ENCODE measurements around the gene GRM7.

The GRM7 gene

DNA sequence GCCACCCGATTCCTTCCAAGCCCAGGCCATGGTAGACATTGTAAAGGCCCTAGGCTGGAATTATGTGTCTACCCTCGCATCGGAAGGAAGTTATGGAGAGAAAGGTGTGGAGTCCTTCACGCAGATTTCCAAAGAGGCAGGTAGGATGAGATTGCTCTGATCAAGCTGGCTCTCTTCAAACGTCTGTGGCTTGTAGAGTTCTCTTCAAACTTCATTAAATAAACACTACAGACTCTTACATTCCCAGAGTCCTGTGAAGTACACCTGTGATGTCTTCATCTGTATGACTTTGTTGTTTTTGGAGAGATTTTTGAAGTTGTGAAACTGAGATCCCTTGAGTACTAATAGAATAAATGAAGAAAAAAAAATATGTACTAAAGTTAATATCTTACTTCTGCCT lies 285.6 kb downstream of the GRM7 start:
- no peak for DNase-seq (ENCODE audit: low read depth)

DNA sequence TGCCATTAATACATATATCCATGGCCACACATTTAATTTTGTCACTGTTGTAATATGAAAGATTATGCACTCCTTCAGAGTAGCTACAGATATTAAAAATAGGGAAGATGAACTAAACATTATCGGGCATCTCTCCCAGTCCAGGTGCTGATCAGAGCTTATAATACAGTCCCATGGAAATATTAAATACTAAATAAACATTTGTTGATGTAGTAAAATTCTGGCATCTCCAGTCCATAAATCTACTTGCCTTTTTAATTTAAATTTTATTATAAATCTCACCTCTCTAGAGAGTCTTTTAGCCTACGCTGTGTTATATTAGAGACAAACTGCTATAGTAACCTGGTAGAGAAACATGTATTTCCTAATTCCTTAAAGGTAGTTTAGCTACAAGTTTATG lies 297.6 kb downstream of the GRM7 start:
- no peak for DNase-seq (ENCODE audit: low read depth)

DNA sequence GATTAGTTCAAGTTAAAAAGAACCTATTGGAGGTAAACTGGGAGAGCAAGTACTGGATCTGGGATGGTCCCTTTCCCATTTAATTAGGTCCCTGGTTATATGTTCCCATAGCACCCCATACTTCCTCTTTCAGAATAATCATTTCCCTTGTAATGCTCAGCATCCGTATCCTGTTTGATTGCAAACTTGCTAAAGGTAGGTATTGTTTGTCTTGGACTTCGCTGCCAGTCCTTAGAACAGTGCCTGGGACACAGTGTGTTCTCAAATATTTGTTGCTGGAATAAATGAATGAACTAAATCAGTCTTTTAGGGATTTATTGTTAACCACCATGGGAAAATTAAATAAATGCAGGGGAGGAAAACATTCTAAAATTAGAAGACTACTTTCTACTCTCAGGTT lies 299.8 kb downstream of the GRM7 start:
- DNase-seq (ENCODE audit: low read depth), result no peak

DNA sequence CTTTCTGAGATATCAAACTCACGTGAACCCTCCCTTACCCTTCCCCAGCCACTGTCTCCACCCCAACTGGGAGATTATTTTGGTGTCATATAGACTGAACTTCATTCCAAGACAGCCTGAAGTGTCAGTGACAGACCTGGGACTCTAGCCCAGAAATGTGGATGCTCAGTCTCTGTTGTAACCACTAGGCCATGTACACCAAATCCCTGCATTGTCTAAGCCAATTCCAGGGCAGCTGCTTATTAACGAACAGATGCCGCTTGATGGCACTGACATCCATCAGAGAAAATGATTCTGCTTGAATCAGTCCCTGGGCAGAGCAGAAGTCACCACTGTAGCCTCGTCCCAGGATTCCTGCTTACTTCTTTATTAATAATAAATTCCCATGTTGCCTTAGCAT lies 305.5 kb downstream of the GRM7 start:
- no peak for DNase-seq (ENCODE audit: low read depth)

DNA sequence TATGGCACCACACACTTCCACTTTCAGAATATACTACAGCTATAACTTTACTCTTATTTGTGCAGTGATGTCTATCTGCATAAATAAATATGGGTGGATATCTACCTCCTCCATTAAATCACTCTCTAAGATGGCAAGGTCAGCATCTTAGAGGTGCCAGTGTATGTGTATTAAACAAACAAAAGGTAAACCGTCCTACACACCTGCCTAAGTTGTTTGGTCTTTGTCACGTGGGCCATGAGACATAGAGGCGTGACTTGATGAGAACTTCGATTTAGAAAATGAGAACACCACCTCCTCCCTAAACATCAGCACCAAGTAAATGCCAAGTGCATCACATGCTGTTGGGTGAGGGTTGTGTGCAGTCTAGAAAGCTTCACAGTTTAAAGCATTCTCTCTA lies 310.6 kb downstream of the GRM7 start:
- no peak for DNase-seq (ENCODE audit: low read depth)

DNA sequence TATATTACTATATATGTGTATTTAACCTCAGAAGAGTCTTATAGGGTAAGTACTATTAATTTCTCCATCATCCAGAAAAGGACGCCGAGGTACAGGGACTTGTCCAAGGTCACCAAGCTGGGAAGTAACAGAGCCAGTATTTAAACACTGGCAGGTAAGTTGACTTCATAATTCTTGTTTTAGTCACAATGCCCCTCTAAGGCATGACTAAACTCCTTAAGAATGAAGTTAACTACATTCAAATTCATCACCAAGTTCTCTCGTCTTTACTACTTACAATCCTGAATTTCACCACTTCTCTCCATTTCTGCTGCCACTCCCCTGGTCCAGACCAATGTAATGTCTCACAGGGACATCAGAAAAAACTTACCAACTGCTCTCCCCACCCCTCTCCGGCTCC lies 312.1 kb downstream of the GRM7 start:
- DNase-seq (ENCODE audit: low read depth), result no peak

DNA sequence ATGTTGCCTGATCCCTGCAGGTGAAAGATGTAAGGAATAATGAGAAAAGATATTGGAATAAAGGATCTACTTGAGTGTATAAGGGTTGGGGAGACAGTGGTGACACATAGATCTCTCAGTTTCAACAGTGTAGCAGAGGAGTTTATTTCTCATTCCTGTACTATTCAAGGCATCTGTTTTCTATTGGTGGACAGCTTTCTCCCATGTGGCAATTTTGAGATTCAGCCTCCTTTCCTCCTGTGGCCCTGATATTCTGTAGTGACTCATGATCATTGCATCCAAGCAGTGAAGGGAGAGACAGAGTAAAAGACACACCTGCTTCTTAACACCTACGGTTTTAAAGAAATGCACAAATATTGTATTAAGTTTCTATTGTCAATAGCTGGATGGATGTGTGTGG lies 327.6 kb downstream of the GRM7 start:
- DNase-seq (ENCODE audit: low read depth), result no peak

DNA sequence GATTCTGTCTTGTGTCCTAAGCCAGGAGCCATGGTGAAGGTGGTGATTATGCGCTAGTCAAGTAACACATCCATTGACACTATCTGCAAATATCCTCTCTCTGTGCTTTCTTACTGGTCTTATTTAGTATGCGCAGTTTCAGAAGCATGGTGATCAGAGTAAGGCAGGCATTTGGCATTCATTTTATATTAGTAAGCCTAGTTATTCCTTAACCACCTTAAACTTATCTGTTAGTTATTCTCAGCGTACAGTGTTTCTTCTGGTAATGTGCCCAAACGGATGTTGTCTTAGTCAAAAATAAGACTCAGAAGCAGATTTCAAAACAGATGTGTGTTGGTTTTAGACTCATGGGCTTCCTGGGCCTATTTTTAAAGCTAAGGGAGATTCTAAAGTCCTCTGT lies 329.2 kb downstream of the GRM7 start:
- DNase-seq (ENCODE audit: low read depth), result no peak

DNA sequence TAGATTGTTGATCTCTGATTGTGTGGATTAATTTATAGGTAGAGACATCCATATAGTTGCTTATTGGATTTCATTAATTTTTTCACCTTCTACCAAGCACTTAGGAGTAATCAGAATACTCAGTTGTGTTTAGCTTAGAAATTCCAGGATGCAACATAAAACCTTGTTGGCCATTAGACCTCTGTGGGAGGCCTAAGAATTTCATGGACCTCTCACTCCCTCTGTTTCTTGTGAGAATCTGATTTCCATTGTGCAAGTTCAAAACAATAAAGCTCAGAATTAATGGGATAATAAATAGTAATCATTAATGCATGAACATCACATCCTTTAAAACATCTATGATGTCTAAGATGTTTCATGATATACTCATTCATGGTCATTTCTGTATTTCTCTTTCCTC lies 332.4 kb downstream of the GRM7 start:
- DNase-seq (ENCODE audit: low read depth), result no peak

DNA sequence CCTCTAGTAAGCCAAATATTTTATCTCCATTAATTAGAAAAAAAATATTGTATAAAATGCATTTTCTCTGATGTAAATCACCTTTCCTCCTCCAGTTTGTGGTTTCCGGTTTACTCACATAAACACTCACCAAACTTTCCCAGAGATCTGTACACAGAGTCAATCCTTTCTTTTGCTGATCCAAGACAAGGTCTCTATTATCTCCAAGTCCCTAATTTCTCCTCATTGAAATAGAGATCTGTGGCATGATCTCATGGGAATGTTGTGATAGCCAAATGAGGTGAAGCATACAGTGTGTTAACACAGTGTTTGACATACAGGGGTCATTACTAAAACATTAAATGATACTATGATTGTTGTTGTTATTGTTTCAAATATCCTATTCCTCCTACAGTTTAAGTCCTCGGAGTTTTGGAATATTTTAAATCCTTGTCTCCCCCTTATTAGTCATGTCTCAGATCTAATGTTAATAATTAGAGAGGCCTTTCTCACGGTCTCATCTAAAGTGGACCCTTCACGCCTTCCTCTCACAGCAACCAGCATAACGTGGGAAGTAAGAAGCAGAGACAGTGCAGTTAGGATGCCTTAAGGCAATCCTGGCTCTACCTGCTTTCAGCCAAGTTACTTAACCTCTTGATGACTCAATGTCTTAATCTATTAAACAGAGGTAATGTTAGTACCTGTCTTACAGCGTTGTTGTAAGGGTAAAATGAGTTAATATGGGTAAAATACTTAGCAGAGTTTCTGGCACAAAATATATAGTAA lies 333.3 kb downstream of the GRM7 start:
- DNase-seq (ENCODE audit: low read depth), result no peak

DNA sequence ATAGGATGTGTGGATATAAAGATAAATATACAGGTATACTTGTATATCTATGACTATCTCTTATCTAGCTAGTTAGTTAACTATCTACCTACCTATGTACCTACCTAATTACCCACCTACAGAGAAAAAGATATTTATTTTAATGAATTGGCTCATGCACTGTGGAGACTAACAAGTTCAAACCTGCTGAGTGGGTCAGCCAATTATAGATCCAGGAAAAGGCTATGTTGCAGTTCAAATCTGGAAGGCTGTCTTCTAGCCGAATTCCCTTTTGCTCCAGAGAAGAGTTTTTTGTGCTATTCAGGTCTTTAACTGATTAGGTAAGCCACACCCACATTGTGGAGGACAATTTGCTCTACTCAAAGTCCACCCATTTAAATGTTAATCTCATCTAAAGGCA lies 335.0 kb downstream of the GRM7 start:
- no peak for DNase-seq (ENCODE audit: low read depth)

DNA sequence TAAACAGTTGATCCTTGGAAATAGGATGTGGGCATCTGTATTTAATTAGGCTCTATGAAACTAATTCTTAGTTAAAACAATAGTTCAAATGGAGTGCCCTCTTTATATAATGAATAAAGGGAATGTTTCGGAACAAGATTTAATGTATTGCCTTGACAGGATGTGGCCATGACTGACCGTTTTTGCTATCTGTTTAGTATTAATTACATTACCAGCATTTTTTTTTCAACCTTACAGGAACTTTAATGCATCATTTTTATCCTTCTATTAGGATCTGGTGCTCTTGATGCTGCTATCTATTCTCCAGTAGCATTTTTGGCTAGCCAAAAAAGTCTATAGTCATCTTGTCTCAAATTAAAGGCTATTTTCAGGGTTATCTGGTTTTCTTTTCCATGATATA lies 340.9 kb downstream of the GRM7 start:
- no peak for DNase-seq (ENCODE audit: low read depth)

DNA sequence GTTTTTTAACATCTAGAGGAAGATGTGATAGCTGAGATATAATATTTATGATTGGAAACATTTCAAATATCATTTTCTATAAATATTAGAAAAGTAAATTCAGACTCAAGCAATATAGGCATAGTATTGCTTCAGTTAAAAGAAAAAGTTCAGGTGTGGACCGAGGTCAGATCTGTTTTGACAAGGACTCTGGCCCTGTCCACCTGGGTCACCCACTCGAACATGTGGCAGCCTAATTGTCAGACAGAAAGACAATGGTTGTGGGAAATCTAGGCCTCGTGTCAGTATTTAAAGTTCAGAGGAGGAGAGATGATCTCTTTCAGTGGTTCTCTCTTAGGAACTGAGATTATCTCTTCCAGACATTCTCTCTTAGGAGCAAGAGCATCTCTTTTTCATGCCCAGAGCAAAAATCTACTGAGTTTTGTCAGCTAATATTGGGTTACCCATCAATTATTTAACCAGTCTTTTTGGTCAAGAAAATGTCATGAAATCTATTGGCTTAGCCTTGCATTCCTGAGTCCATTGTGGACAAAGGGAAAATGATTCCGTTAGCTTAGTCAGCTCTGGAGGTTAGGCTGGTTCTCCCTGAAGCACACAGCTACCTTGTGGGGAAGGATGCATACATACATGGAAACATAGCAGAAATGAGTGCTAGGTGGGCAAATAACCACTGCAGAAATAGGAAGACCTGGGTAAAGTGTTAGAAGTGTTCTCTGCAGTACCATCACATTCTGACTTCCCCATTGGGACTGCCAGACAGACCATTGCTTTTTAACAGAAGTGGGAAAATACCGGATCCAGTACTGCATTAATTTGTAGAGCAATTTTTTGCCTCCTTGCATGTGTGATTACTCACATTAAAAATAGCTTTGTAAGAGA lies 343.3 kb downstream of the GRM7 start:
- no peak for DNase-seq (ENCODE audit: low read depth)

DNA sequence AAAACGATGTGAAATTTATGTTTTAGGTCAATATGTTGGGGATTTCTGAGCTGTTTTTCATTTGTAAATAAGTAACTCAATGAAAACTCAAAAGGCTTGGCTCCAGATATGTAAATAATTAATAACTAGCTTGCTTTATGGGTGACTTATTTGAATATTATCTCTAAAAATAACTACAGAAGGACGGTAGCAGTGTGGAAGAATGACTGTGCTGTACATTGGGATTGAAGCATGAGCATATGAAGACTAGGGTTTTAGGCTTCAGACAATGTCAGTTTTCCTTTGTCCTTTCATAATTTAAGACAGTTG lies 343.9 kb downstream of the GRM7 start:
- no peak for DNase-seq (ENCODE audit: low read depth)

DNA sequence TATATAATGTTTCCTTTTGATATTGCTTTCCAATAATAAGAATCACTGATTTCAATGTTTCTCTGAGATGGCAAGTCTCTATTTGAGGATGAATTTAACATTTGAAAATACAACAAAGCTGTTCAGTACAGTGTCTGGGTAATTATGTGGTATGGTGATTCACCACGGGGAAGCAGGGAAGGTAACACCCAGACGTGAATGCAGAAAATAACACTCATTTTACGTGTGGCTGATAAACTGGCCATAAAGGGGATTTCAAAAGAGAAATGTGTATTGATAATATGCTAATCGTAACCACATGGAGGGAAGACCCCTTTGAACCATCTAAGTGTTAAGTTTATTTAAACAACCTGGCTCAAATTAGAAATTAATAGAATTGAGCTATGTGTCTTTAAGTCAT lies 344.6 kb downstream of the GRM7 start:
- DNase-seq (ENCODE audit: low read depth), result no peak

DNA sequence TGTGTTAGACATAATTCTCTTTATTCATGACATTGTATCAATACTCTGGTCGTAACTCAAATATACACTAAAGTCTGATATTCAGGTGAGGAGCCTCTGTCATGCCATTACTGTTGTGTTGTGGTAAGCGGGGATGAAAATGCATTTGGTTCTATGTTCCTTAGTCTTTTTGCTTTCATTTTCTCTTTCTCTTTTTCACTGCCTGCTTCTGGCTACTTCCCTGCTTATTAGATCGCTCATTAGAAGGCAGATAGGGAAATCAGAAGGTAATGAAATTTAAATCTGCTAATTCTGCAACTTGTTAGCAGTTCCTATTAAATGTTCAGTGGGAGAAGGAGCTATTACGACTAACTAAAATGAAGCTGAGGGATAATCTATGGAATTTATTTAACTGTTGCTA lies 345.0 kb downstream of the GRM7 start:
- no peak for DNase-seq (ENCODE audit: low read depth)

DNA sequence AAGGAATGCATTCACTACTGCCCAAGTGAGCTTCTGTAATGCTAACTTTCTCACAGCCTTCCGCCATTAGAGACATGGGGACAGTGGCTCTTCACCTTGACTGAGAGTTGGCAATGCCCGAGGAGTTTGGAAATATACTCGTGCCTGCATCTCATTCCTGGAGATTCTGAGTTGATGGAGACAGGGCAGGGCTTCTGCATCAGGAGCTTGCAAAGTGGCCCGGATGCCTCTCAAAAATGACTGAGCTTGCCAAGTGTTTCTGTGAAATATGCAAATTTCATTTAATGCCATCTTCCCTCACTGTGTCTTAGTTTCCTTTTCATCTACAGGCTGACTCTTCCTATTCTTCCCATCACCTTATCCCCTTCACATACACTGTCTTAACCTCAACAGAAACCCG lies 346.2 kb downstream of the GRM7 start:
- DNase-seq (ENCODE audit: low read depth), result no peak

DNA sequence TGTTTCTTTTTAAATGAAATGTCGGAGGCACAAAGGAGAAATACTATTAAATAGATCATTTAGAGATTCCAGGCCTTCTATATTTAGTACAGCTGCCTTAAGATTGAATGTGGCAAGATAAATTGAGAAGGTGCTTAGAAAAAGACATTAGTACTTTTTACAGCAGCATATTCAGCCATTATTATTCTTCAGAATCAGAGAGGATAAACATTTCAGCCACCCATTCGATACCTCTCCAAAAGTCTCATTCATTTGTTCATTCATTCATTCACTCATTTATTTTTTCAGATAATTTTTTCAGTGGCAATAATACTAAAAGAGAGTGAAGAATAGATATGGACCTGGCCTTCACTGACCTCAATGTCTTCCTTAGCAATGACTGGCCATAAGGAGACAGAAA lies 347.0 kb downstream of the GRM7 start:
- DNase-seq (ENCODE audit: low read depth), result no peak

DNA sequence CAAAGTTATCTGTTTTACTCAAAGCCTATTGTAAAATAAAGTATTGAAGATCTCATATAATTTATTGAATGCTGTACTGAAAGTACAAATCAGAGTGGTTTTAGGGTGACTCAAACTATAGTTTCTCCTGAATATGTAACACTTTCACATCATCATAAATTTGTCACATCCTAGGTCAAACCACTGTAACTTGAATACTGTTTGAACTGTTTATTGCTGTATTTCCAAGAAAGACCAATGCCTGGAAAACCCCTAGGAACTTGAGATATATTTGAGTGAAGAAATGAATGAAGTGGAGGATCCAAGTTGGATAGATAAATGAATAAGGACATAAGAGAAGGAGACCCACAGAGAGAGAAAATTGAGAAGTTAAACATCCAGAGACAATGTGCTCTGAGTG lies 348.2 kb downstream of the GRM7 start:
- no peak for DNase-seq (ENCODE audit: low read depth)

DNA sequence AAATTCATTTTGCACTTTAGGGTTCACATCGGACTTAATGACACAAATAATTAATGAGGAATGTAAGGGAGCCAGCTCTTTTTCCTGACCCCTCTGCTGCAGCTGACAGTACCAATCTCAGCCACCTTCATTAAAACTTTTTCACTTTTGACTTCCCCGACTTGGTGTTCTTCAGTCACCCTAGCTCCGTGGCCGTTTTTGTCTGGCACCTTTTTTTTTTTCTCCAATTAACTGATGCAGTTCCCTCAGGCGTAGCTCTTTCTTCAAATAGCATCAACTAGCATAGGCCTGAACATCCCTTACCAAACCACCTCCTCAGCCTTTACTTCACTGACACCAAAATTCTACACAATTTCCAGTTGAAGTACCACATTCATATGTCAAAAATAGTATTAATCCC lies 350.8 kb downstream of the GRM7 start:
- no peak for DNase-seq (ENCODE audit: low read depth)

DNA sequence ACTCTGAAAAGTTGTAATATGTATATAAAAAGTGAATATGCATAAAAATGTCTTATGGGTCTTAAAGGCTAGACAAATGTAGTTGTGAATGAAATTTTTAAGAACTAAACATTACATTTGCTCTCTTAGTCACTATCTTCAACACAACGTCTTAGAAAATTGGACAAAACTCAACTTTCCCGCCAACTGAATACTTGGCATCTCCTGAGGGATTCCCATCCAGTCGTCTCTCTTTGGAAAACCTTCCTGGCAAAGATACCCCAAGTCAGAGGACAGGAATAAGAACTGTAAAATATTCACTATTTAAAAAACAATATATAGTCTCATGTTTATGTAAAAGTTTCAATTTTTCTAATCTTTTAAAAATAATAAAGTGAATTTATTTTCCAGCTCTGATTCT lies 354.8 kb downstream of the GRM7 start:
- no peak for DNase-seq (ENCODE audit: low read depth)

DNA sequence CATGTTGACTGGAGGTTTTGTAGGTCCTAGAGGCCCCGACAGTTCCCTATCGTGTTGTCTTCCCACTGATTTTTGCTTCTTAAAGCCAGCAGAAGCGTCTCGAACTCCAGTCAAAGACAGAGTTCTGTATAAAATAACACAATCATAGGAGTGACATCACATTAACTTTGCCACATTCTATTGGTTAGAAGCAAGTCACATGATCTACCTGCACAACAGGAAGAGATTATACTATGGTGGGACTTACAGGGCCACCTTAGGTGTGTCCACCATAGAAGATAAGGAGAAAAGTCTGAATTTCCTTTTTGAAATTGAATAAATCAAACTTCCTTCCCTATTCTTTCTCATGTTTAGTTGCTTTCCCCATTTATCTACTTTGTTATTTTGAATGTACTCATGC lies 365.5 kb downstream of the GRM7 start:
- no peak for DNase-seq (ENCODE audit: low read depth)

DNA sequence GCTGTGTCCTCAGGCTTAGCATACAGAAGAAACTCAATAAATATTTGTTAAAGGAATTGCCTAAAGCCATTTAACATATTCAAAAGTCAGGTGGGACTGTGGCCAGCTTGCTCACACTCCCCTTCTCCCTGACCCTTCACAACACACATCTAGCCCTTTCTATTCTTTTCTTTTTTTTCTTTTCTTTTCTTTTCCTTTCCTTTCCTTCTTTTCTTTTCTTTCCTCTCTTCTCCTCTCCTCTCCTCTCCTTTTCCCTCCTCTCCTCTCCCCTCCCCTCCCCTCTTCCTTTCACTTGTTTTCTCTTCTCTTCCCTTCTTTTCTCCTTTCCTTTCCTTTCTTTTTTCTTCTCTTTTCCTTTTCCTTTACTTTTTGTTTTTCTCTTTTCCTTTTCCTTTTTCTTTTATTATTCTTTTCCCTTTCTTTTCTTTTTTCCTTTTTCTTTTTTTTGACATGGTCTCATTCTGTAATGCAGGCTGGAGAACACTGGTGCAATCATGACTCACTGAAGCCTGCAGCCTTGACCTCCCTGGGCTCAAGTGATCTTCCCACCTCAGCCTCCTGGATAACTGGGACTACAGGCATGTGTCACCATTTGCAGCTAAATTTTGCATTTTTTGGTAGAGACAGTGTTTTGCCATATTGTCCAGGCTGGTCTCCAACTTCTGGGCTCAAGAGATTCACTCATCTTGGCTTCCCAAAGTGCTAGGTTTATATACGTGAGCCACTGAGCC lies 377.8 kb downstream of the GRM7 start:
- DNase-seq (ENCODE audit: low read depth), result no peak
